Measurements from ENCODE around the gene GRB10. TPM values are rescaled to one million over a fixed set of nuclear protein-coding genes. Genes with fewer than 3 reads are reported as not detected.
A peak's percentile ranks its signal among the peaks of the same experiment; 100 is the strongest.

The GRB10 gene
- total RNA-seq, 1 experiment from 2014 or later = 38.3 TPM

DNA sequence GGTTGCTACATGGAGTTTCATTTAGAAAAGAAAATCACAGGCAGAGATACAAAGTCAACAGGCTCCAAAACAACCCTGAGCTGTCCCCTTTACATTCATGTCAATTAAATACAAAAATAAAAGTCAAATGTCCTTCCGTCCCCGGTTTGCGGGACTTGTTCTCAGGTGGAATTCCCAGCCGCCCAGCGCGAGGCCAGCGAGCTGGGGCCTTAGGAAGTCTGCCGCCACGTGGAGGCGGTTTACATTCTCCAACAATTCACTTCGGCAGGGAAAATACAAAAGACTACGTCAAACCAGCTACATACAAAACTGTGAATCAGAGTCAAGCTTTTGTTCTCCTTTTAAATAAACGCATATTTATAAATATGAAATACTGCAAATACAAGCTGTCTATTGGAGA lies 192.2 kb downstream of the GRB10 start:
- H3K9me3 ChIP-seq (ENCODE audit: control insufficient read depth, insufficient read depth, low read depth, low read length) = no peaks in the 10 kb centered on the region
- BruUV-seq (replicated peaks) = TSS peak; percentile 30
- no peak overlapping the region for H3K4me3 ChIP-seq (ENCODE audit: low read depth in 2 of 2, low read length in 2 of 2)
- TF ChIP-seq POLR2AphosphoS5 (IDR thresholded peaks at IDR 0.05; ENCODE audit: low read depth, low read length) (no peak), TCF7L2 (IDR thresholded peaks at IDR 0.05; ENCODE audit: low read depth, low read length) (no peak), SIN3A (IDR thresholded peaks at IDR 0.05; ENCODE audit: borderline replicate concordance, insufficient read depth, low read depth, low read length) (no peak)
- TF ChIP-seq, protein P1, sequence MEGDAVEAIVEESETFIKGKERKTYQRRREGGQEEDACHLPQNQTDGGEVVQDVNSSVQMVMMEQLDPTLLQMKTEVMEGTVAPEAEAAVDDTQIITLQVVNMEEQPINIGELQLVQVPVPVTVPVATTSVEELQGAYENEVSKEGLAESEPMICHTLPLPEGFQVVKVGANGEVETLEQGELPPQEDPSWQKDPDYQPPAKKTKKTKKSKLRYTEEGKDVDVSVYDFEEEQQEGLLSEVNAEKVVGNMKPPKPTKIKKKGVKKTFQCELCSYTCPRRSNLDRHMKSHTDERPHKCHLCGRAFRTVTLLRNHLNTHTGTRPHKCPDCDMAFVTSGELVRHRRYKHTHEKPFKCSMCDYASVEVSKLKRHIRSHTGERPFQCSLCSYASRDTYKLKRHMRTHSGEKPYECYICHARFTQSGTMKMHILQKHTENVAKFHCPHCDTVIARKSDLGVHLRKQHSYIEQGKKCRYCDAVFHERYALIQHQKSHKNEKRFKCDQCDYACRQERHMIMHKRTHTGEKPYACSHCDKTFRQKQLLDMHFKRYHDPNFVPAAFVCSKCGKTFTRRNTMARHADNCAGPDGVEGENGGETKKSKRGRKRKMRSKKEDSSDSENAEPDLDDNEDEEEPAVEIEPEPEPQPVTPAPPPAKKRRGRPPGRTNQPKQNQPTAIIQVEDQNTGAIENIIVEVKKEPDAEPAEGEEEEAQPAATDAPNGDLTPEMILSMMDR (IDR thresholded peaks at IDR 0.05) = no peak
- TF ChIP-seq, protein P2, sequence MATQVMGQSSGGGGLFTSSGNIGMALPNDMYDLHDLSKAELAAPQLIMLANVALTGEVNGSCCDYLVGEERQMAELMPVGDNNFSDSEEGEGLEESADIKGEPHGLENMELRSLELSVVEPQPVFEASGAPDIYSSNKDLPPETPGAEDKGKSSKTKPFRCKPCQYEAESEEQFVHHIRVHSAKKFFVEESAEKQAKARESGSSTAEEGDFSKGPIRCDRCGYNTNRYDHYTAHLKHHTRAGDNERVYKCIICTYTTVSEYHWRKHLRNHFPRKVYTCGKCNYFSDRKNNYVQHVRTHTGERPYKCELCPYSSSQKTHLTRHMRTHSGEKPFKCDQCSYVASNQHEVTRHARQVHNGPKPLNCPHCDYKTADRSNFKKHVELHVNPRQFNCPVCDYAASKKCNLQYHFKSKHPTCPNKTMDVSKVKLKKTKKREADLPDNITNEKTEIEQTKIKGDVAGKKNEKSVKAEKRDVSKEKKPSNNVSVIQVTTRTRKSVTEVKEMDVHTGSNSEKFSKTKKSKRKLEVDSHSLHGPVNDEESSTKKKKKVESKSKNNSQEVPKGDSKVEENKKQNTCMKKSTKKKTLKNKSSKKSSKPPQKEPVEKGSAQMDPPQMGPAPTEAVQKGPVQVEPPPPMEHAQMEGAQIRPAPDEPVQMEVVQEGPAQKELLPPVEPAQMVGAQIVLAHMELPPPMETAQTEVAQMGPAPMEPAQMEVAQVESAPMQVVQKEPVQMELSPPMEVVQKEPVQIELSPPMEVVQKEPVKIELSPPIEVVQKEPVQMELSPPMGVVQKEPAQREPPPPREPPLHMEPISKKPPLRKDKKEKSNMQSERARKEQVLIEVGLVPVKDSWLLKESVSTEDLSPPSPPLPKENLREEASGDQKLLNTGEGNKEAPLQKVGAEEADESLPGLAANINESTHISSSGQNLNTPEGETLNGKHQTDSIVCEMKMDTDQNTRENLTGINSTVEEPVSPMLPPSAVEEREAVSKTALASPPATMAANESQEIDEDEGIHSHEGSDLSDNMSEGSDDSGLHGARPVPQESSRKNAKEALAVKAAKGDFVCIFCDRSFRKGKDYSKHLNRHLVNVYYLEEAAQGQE (IDR thresholded peaks at IDR 0.05; ENCODE audit: insufficient read depth in 1 of 2, low read depth in 2 of 2, low read length in 1 of 2) = no peak
- intact Hi-C loops (cut with micrococcal nuclease; ENCODE audit: unreplicated experiment) (no loop called here), in situ Hi-C loops (cut with HindIII; ENCODE audit: low pct_unique_long_range_greater_than_20kb, low sequenced_read_pairs) (no loop called here)
- DNase-seq (ENCODE audit: low read depth, low spot score) (no peak), ATAC-seq (no peak)
- no peaks in the 10 kb centered on the region for H3K36me3 ChIP-seq (ENCODE audit: control insufficient read depth, insufficient read depth, low read length)
- H3K27ac ChIP-seq (ENCODE audit: low read length) = no peak overlapping the region
- H3K27me3 ChIP-seq (ENCODE audit: control insufficient read depth, insufficient read depth, low read length) = no peaks in the 10 kb centered on the region
- H3K4me1 ChIP-seq (ENCODE audit: control insufficient read depth, insufficient read depth, low read length) = no peaks in the 10 kb centered on the region
- POLR2A ChIA-PET = no interaction called here
- CTCF ChIA-PET = interaction anchor here (0.5 to 0.6 kb wide), 3 partner anchors 58 to 1367 kb away, joined by 3 read pairs; no protein-coding TSS in a partner anchor

DNA sequence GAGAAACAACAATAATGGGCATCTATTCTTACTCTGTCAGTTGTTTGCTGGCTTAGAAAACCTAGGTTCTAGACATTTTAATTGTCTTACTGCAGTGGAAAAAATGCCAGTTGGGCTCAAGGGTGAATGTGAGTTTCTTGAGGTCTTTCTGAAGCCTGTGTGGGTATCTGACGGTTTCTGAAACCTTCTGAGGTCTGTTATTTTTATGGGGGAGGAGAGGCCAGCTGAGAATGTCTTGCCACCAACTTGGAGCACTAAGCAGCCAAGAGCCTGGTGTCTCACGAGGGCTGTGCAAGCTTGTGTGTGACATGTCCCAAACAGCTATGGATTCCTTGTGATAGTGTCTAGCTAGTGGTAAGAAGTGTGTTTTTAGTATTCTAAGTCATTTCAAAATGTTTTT lies 193.3 kb downstream of the GRB10 start:
- CTCF ChIA-PET = interaction anchor here (0.5 kb wide), 1 partner anchor 572 kb away, joined by 4 read pairs; no protein-coding TSS in a partner anchor

More for the DNA sequence above, 193.3 kb downstream of the GRB10 start:
- DNase-seq (ENCODE audit: low read depth, low spot score) = no peak
- intact Hi-C loops (cut with micrococcal nuclease; ENCODE audit: unreplicated experiment) = no loop called here
- H3K4me3 ChIP-seq (ENCODE audit: low read depth in 2 of 2, low read length in 2 of 2) = no peak overlapping the region
- POLR2A ChIA-PET = no interaction called here
- H3K36me3 ChIP-seq (ENCODE audit: control insufficient read depth, insufficient read depth, low read length) = no peaks in the 10 kb centered on the region
- no TSS peak for BruUV-seq (replicated peaks)
- TF ChIP-seq TCF7L2 (IDR thresholded peaks at IDR 0.05; ENCODE audit: low read depth, low read length) = no peak
- TF ChIP-seq, protein P2 (IDR thresholded peaks at IDR 0.05; ENCODE audit: insufficient read depth in 1 of 2, low read depth in 2 of 2, low read length in 1 of 2) = no peak
- no peak for TF ChIP-seq SIN3A (IDR thresholded peaks at IDR 0.05; ENCODE audit: borderline replicate concordance, insufficient read depth, low read depth, low read length)
- TF ChIP-seq POLR2AphosphoS5 (IDR thresholded peaks at IDR 0.05; ENCODE audit: low read depth, low read length) = no peak
- TF ChIP-seq, protein P1 (IDR thresholded peaks at IDR 0.05) = no peak
- ATAC-seq = no peak
- H3K27ac ChIP-seq (ENCODE audit: low read length) = no peak overlapping the region
- no peaks in the 10 kb centered on the region for H3K4me1 ChIP-seq (ENCODE audit: control insufficient read depth, insufficient read depth, low read length)
- in situ Hi-C loops (cut with HindIII; ENCODE audit: low pct_unique_long_range_greater_than_20kb, low sequenced_read_pairs) = no loop called here
- H3K9me3 ChIP-seq (ENCODE audit: control insufficient read depth, insufficient read depth, low read depth, low read length) = no peaks in the 10 kb centered on the region
- H3K27me3 ChIP-seq (ENCODE audit: control insufficient read depth, insufficient read depth, low read length) = no peaks in the 10 kb centered on the region
